Measurements from ENCODE around the gene COL4A3.

COL4A3 gene

GRCh38 chr2:227201771-227202170 is 37.3 kb downstream of the COL4A3 start:
- TF ChIP-seq, protein P1, sequence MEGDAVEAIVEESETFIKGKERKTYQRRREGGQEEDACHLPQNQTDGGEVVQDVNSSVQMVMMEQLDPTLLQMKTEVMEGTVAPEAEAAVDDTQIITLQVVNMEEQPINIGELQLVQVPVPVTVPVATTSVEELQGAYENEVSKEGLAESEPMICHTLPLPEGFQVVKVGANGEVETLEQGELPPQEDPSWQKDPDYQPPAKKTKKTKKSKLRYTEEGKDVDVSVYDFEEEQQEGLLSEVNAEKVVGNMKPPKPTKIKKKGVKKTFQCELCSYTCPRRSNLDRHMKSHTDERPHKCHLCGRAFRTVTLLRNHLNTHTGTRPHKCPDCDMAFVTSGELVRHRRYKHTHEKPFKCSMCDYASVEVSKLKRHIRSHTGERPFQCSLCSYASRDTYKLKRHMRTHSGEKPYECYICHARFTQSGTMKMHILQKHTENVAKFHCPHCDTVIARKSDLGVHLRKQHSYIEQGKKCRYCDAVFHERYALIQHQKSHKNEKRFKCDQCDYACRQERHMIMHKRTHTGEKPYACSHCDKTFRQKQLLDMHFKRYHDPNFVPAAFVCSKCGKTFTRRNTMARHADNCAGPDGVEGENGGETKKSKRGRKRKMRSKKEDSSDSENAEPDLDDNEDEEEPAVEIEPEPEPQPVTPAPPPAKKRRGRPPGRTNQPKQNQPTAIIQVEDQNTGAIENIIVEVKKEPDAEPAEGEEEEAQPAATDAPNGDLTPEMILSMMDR (IDR thresholded peaks at IDR 0.05; ENCODE audit: low read depth, low read length, missing control alignments) = no peak
- H3K4me3 ChIP-seq (replicated peaks; ENCODE audit: low read depth, low read length) = no peak overlapping the region
- no peak for DNase-seq (ENCODE audit: extremely low read depth, low read depth)

- H3K4me3 ChIP-seq (replicated peaks; ENCODE audit: low read depth, low read length) = no peak overlapping the region
- DNase-seq (ENCODE audit: extremely low read depth, low read depth) = no peak
- TF ChIP-seq, protein P1 (IDR thresholded peaks at IDR 0.05; ENCODE audit: low read depth, low read length, missing control alignments) = no peak
Measured at GRCh38 chr2:227204452-227204851, 40.0 kb downstream of the COL4A3 start.

DNA sequence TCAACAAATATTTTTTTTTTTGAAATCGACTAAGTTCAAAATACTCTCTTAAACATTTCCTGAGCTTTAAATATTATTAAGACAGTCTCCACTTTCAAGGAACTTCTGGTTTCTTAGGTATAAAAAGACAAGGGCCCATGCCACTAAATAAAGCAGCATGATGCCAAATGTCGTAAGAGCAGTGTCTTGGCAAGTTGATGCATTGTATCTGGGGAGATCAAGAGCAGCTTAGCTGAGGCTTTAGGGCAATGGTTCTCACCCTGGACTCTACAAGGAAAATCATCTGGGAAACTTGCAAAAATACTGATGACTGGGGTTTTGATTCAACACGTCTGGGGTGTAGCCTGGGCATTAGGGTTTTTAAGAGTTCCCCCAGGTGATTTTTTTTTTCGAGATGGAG is 41.3 kb downstream of the COL4A3 start:
- H3K4me3 ChIP-seq (replicated peaks; ENCODE audit: low read depth, low read length) = no peak overlapping the region
- no peak for DNase-seq (ENCODE audit: extremely low read depth, low read depth)
- TF ChIP-seq, protein P1 (IDR thresholded peaks at IDR 0.05; ENCODE audit: low read depth, low read length, missing control alignments) = no peak

- DNase-seq (ENCODE audit: extremely low read depth, low read depth) = no peak
- TF ChIP-seq, protein P1 (IDR thresholded peaks at IDR 0.05; ENCODE audit: low read depth, low read length, missing control alignments) = no peak
- H3K4me3 ChIP-seq (replicated peaks; ENCODE audit: low read depth, low read length) = no peak overlapping the region
Measured at GRCh38 chr2:227206406-227206805, 42.0 kb downstream of the COL4A3 start.

GRCh38 chr2:227207573-227207972 is 43.1 kb downstream of the COL4A3 start:
- no peak overlapping the region for H3K4me3 ChIP-seq (replicated peaks; ENCODE audit: low read depth, low read length)
- no peak for DNase-seq (ENCODE audit: extremely low read depth, low read depth)
- TF ChIP-seq, protein P1 (IDR thresholded peaks at IDR 0.05; ENCODE audit: low read depth, low read length, missing control alignments) = no peak

- H3K4me3 ChIP-seq (replicated peaks; ENCODE audit: low read depth, low read length) = no peak overlapping the region
- DNase-seq (ENCODE audit: extremely low read depth, low read depth) = no peak
- TF ChIP-seq, protein P1 (IDR thresholded peaks at IDR 0.05; ENCODE audit: low read depth, low read length, missing control alignments) = no peak
Measured at GRCh38 chr2:227214622-227215041, 50.2 kb downstream of the COL4A3 start.

All from HFF-Myc (cell line).